HepG2 (cell line): ENCODE data around the gene CIAO2B. TPM values are rescaled to one million over a fixed set of nuclear protein-coding genes. Genes with fewer than 3 reads are reported as not detected.
A peak's percentile ranks its signal among the peaks of the same experiment; 100 is the strongest.

ENCODE experiments used
- GLI4 ChIP-seq: sonication (generic); formaldehyde crosslinking; IDR thresholded peaks from 2 replicates; pipeline ENCODE4 v1.5.1; 2020; ENCODE audit warnings: missing genetic modification reagents, mild to moderate bottlenecking, moderate library complexity, borderline replicate concordance
- LCORL ChIP-seq, 2 experiments: fragments of 450-650 bp in 1 of 2; sonication (generic) in 1 of 2; formaldehyde crosslinking in 1 of 2; IDR thresholded peaks; 2 replicates each; pipeline versions ENCODE4 v1.5.0 to v1.6.1; 2017 to 2020; ENCODE audit warnings: antibody characterized with exemption in 1 of 2, missing genetic modification reagents in 1 of 2
- MNT ChIP-seq: fragments of 450-650 bp; IDR thresholded peaks from 2 replicates; pipeline ENCODE4 v1.6.1; 2016
- PRDM10 ChIP-seq: sonication (generic); formaldehyde crosslinking; IDR thresholded peaks from 2 replicates; pipeline ENCODE4 v1.4.0; 2020; ENCODE audit warnings: low read depth, missing genetic modification reagents
- SIX1 ChIP-seq: sonication (generic); formaldehyde crosslinking; IDR thresholded peaks from 2 replicates; pipeline ENCODE4 v1.4.0; 2020; ENCODE audit warnings: missing genetic modification reagents, borderline replicate concordance
- SMARCE1 ChIP-seq: fragments of 450-650 bp; IDR thresholded peaks from 2 replicates; pipeline ENCODE4 v1.6.1; 2017; ENCODE audit warnings: borderline replicate concordance
- STAT6 ChIP-seq: sonication (generic); formaldehyde crosslinking; IDR thresholded peaks from 2 replicates; pipeline ENCODE4 v1.4.0; 2020; ENCODE audit warnings: missing genetic modification reagents, mild to moderate bottlenecking, borderline replicate concordance
- TRIM22 ChIP-seq: fragments of 450-650 bp; IDR thresholded peaks from 2 replicates; pipeline ENCODE4 v1.6.1; 2017
- ZMAT5 ChIP-seq: sonication (generic); formaldehyde crosslinking; IDR thresholded peaks from 2 replicates; pipeline ENCODE4 v1.5.0; 2020; ENCODE audit warnings: mild to moderate bottlenecking, low read depth, missing genetic modification reagents, borderline replicate concordance
- ZNF607 ChIP-seq: sonication (generic); formaldehyde crosslinking; IDR thresholded peaks from 2 replicates; pipeline ENCODE4 v1.5.1; 2020; ENCODE audit warnings: missing genetic modification reagents, mild to moderate bottlenecking, borderline replicate concordance
- ZNF615 ChIP-seq: sonication (generic); formaldehyde crosslinking; IDR thresholded peaks from 2 replicates; pipeline ENCODE4 v1.5.0; 2020; ENCODE audit warnings: mild to moderate bottlenecking, missing genetic modification reagents, borderline replicate concordance
- ZNF746 ChIP-seq: sonication (generic); formaldehyde crosslinking; IDR thresholded peaks from 2 replicates; pipeline ENCODE4 v1.8.0; 2022; ENCODE audit warnings: mild to moderate bottlenecking, missing genetic modification reagents
- ZNF816 ChIP-seq: sonication (generic); formaldehyde crosslinking; IDR thresholded peaks from 2 replicates; pipeline ENCODE4 v1.8.0; 2022; ENCODE audit warnings: missing genetic modification reagents, mild to moderate bottlenecking, borderline replicate concordance
- ZNF879 ChIP-seq: sonication (generic); formaldehyde crosslinking; IDR thresholded peaks from 2 replicates; pipeline ENCODE4 v1.8.1; 2023; ENCODE audit warnings: missing genetic modification reagents
- ZXDC ChIP-seq: sonication (generic); formaldehyde crosslinking; IDR thresholded peaks from 2 replicates; pipeline ENCODE4 v1.5.0; 2020; ENCODE audit warnings: mild to moderate bottlenecking, missing genetic modification reagents
- polyA plus RNA-seq, 8 experiments: library from polyadenylated mRNA; depleted of rRNA in 3 of 8; stranded (reverse) in 7 of 8; unstranded in 1 of 8; fragments of >200 nt; fragmentation: Illumina TruSeq in 4 of 8; extraction: Trizol in 4 of 8; gene quantifications; 2 replicates each; pipeline versions ENCODE4 v1.2.1 to v1.2.3, GENCODE V29; 2011 to 2016; ENCODE audit warnings: low read depth in 4 of 8, missing spikeins in 1 of 8, mixed read lengths in 1 of 8; ENCODE audit not compliant: insufficient read depth in 1 of 8
- total RNA-seq, 5 experiments: library from RNA; depleted of rRNA; stranded (reverse); fragments of >200 nt; fragmentation: Illumina TruSeq; extraction: Trizol; gene quantifications; 2 replicates each; pipeline ENCODE4 v1.2.3, GENCODE V29; 2016; ENCODE audit warnings: low read depth in 1 of 5

The CIAO2B gene
- total and polyA plus RNA-seq, 2 of the 13 experiments (the other 11 are each of a cell fraction or from before 2014, with no cell fraction given), result 157 to 293 TPM

- TF ChIP-seq PRDM10 (CRISPR knock-in tag), result peak; percentile 74; the same call in 1 of the 2 replicates
- no peak for TF ChIP-seq ZNF746 (CRISPR knock-in tag)
- no peak for TF ChIP-seq GLI4
- TF ChIP-seq ZNF879 (CRISPR knock-in tag), result no peak; the same call in 1 of the 2 replicates
- TF ChIP-seq ZMAT5, result no peak
- no peak for TF ChIP-seq MNT
- TF ChIP-seq TRIM22, result no peak
- no peak for TF ChIP-seq SIX1
- TF ChIP-seq ZNF607 (CRISPR knock-in tag), result no peak
- TF ChIP-seq ZXDC (CRISPR knock-in tag), result peak; percentile 66; the same call in 1 of the 2 replicates
- no peak for TF ChIP-seq LCORL (IDR thresholded peaks at IDR 0.05)
- TF ChIP-seq LCORL (CRISPR knock-in tag; IDR thresholded peaks at IDR 0.05), result peak; percentile 80; the same call in 1 of the 2 replicates
- TF ChIP-seq ZNF816, result no peak
- TF ChIP-seq ZNF615 (CRISPR knock-in tag), result no peak
- TF ChIP-seq SMARCE1, result no peak
- no peak for TF ChIP-seq STAT6
Measured at GRCh38 chr16:66977341-66978113, 43.3 kb upstream of the CIAO2B start (continued).
